SKM-1 treated with dmso at 0.1 percent for 144 hours (cell line): ENCODE results near the gene H2BW1.
"Not testable (repeated sequence)": the region's sequence is repeated elsewhere in the genome, so short reads cannot be mapped to it uniquely, and the experiment has no call there.

Experiments used
- DNase-seq: peaks from one replicate; lab custom pipeline; 2025; ENCODE audit not compliant: unreplicated experiment; lab: John Stamatoyannopoulos, UW

The H2BW1 gene

GRCh38 chrX:104013606-104014005, at the start of gene H2BW1:
Gene H2BW1, minus strand, starts transcription at chrX:104013708. Its CDS starts 132 bp downstream, at chrX:104013576.
- no peak for DNase-seq

- not testable (repeated sequence) for DNase-seq
Observed at GRCh38 chrX:104062636-104063035, 49.1 kb upstream of the H2BW1 start.

GRCh38 chrX:104054956-104055355, 41.4 kb upstream of the H2BW1 start:
- not testable (repeated sequence) for DNase-seq

GRCh38 chrX:104047171-104047570, 33.7 kb upstream of the H2BW1 start:
- no peak for DNase-seq

- no peak for DNase-seq
Observed at GRCh38 chrX:104045642-104046041, 32.1 kb upstream of the H2BW1 start.

GRCh38 chrX:104041003-104041402, 27.5 kb upstream of the H2BW1 start:
- DNase-seq, result no peak

- no peak for DNase-seq
Observed at GRCh38 chrX:104039689-104040505, 26.4 kb upstream of the H2BW1 start, which contains the start of gene H2BW2. Gene H2BW2, plus strand, starts transcription at chrX:104039956. Its CDS starts 39 bp downstream, at chrX:104039995.

GRCh38 chrX:104018126-104018525, 4.6 kb upstream of the H2BW1 start:
- DNase-seq, result no peak

GRCh38 chrX:104015576-104015975, 2.1 kb upstream of the H2BW1 start:
- DNase-seq, result not testable (repeated sequence)

GRCh38 chrX:104013158-104013557, 350 bp downstream of the H2BW1 start:
- DNase-seq, result no peak

GRCh38 chrX:104008831-104009230, 4.7 kb downstream of the H2BW1 start:
- no peak for DNase-seq

- no peak for DNase-seq
Observed at GRCh38 chrX:103999234-103999633, 14.3 kb downstream of the H2BW1 start.

- not testable (repeated sequence) for DNase-seq
Observed at GRCh38 chrX:103983508-103983907, 30.0 kb downstream of the H2BW1 start.

GRCh38 chrX:103962411-103963278, 50.9 kb downstream of the H2BW1 start, which contains the start of gene TMSB15B:
Gene TMSB15B, plus strand, starts transcription at chrX:103962627.
- DNase-seq, result not testable (repeated sequence)
